GM19035 (cell line): ENCODE results near the gene TEX38.
A peak's percentile ranks its signal among the peaks of the same experiment; 100 is the strongest.
"Not testable (repeated sequence)": the region's sequence is repeated elsewhere in the genome, so short reads cannot be mapped to it uniquely, and the experiment has no call there.

Source experiments
- ATAC-seq: cut with Tn5 transposase; IDR thresholded peaks from one replicate; pipeline ENCODE4 v1.9.1; 2021; ENCODE audit not compliant: unreplicated experiment

The TEX38 gene

GRCh38 chr1:46654698-46655097 is 17.0 kb upstream of the TEX38 start:
- ATAC-seq = not testable (repeated sequence)

- no peak for ATAC-seq
Measured at GRCh38 chr1:46655848-46656247, 15.8 kb upstream of the TEX38 start.

- ATAC-seq = no peak
Measured at GRCh38 chr1:46656643-46657042, 15.0 kb upstream of the TEX38 start.

GRCh38 chr1:46657775-46658174 is 13.9 kb upstream of the TEX38 start:
- no peak for ATAC-seq

GRCh38 chr1:46659307-46659870 is 12.3 kb upstream of the TEX38 start:
- peak; percentile 33 for ATAC-seq

- ATAC-seq = peak; percentile 86
Measured at GRCh38 chr1:46660116-46660515, 11.5 kb upstream of the TEX38 start.

- ATAC-seq = not testable (repeated sequence)
Measured at GRCh38 chr1:46662919-46663318, 8.7 kb upstream of the TEX38 start.

GRCh38 chr1:46665983-46666382 is 5.7 kb upstream of the TEX38 start:
- ATAC-seq = no peak

- ATAC-seq = peak; percentile 77
Measured at GRCh38 chr1:46667782-46668760, 3.6 kb upstream of the TEX38 start, which contains the start of gene ATPAF1. TSS of gene ATPAF1 (minus strand) at chr1:46668364. CDS start at chr1:46668322, 42 bp downstream.

- ATAC-seq = no peak
Measured at GRCh38 chr1:46670134-46670533, 1.5 kb upstream of the TEX38 start.

GRCh38 chr1:46672696-46673095 is 1.0 kb downstream of the TEX38 start:
- no peak for ATAC-seq

- ATAC-seq = no peak
Measured at GRCh38 chr1:46673749-46674182, 2.1 kb downstream of the TEX38 start.

GRCh38 chr1:46675549-46676314 is 4.1 kb downstream of the TEX38 start:
- ATAC-seq = peak; percentile 80

- no peak for ATAC-seq
Measured at GRCh38 chr1:46676531-46676930, 4.9 kb downstream of the TEX38 start.

GRCh38 chr1:46677339-46677738 is 5.7 kb downstream of the TEX38 start:
- no peak for ATAC-seq

GRCh38 chr1:46679789-46680573 is 8.3 kb downstream of the TEX38 start:
- ATAC-seq = no peak

GRCh38 chr1:46681333-46682034 is 9.8 kb downstream of the TEX38 start:
- ATAC-seq = no peak

GRCh38 chr1:46682064-46682463 is 10.4 kb downstream of the TEX38 start:
- no peak for ATAC-seq

- no peak for ATAC-seq
Measured at GRCh38 chr1:46684670-46685069, 13.0 kb downstream of the TEX38 start.

- ATAC-seq = no peak
Measured at GRCh38 chr1:46686255-46686654, 14.6 kb downstream of the TEX38 start.
